ENCODE data around the gene SYT6.

SYT6 gene, protein sequence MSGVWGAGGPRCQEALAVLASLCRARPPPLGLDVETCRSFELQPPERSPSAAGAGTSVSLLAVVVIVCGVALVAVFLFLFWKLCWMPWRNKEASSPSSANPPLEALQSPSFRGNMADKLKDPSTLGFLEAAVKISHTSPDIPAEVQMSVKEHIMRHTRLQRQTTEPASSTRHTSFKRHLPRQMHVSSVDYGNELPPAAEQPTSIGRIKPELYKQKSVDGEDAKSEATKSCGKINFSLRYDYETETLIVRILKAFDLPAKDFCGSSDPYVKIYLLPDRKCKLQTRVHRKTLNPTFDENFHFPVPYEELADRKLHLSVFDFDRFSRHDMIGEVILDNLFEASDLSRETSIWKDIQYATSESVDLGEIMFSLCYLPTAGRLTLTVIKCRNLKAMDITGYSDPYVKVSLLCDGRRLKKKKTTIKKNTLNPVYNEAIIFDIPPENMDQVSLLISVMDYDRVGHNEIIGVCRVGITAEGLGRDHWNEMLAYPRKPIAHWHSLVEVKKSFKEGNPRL

GRCh38 chr1:114153261-114154145 lies at the start of gene SYT6:
SYT6 (minus strand) TSS chr1:114153869; CDS start chr1:114153772, 97 bp downstream.
- DNase-seq (ENCODE audit: low read depth), result no peak

DNA sequence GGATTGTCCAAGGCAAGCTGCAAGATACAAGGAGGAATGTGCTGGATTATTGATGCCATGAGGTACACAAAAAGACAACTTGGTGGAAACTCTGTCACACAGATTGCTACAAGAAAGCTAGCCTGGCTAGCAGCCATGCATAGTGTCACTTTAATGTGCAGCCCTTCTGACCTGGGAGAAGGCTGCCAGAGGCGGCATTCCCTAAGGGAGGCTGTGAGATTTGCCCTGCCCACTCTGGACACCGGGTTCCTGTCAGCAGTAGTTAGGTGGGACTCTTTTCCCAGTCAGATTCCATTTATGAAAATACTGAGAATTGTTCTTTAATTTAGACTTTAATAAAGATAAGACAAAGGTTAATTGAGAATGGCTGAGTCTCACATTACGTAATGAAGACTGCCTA lies 47.8 kb upstream of the SYT6 start:
- no peak for DNase-seq (ENCODE audit: low read depth)

- DNase-seq (ENCODE audit: low read depth), result no peak
Measured at GRCh38 chr1:114199017-114199594, 45.4 kb upstream of the SYT6 start.

DNA sequence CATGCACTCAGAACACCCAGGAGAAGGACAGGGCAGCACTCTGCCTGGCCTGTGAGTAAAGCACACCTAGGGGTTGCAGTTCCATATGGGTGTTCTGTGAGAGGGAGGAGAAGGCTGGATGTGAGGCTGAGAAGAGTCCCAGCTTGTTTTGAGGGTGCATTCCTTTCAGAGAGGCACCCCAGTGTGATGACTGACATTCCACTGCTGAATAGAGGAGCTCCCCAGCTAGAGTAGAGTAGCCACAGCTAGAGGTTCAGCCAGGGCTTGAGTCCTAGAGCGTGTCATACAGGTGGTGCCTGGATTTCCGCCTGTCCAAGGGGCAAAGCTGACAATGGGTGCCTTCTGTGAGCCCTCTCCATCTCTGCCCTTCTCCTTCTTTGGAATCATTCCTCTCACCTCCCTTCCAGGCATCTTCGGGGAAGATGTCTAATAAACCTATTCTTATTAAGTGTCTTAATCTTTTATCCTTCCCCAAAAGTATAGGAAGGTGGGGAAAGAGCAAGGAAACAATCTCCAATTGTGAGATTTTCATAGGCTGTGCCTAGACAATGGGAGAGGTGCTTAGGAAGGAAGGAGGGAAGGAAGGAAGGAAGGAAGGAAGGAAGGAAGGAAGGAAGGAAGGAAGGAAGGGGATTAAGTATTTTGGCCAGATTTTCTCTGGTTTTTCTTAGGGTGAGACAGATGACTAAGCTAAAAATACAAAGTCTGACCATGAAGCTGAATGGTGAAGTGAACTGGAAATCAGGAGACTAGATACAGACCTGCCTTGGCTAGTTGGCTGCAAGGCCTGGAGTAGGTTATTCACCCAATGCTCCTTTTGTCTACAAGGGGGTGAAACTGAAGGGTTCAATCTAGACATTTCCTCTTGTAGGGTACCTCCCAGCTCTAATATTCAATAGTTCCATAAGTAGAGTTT lies 43.6 kb upstream of the SYT6 start:
- no peak for DNase-seq (ENCODE audit: low read depth)

DNA sequence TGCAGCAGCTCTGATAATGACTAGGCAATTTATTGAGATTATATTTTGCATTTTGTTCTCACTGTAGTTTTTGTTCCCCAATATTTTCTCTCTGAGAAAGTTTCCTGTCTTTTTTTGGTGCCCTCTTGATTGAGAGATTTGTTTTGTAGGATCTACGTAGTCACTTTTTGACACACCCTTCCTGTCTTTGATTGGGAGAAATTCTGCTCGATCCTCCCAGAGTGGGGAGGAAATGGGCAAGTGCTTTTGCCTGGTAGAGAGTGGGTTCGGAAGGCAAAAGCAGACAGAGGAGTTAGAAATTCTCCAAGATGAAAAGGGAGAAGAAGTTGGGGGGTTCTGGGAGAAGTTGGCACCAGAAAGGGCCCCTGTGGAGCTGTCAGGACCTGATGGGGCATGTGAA lies 42.1 kb upstream of the SYT6 start:
- DNase-seq (ENCODE audit: low read depth), result no peak

GRCh38 chr1:114192328-114192727 lies 38.7 kb upstream of the SYT6 start:
- DNase-seq (ENCODE audit: low read depth), result no peak

- no peak for DNase-seq (ENCODE audit: low read depth)
Measured at GRCh38 chr1:114189398-114189797, 35.7 kb upstream of the SYT6 start.

DNA sequence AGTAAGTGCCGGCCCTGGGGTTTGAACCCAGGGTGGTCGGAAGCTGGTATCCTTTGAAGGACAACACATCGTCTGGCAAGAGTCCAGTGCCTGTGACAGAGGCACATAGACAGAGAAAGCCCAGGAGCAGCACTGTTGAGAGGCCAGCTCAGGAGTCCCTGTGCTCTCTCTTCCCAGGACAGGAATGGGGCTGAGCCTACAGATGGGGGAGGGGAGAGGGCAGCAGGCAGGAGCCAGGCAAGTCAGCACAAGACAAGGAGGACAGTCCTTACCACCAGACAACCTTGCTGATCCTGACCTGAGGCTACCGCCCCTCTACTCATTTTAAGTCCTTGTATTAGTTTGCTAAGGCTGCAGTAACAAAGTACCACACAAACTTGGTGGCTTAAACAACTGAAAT lies 27.7 kb upstream of the SYT6 start:
- DNase-seq (ENCODE audit: low read depth), result no peak

GRCh38 chr1:114180742-114181141 lies 27.1 kb upstream of the SYT6 start:
- DNase-seq (ENCODE audit: low read depth), result no peak

DNA sequence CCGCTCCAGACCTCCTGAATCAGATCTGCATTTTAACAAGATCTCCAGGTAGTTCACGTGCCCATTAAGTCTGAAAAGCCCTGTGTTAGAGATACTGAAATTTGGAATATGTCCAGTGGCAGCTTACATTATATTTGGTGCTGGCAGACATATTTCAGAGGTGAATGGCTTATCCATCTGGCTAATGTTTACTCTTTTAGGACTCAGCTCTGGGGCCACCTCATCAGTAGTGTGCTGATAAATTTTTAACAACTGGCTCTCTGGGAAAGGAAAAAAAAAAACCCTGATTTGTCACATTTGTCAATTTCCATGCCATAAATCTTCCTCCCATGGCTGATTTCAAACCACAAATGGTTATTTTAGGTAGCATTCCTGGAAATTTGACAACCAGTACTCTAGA lies 25.3 kb upstream of the SYT6 start:
- DNase-seq (ENCODE audit: low read depth), result no peak

DNA sequence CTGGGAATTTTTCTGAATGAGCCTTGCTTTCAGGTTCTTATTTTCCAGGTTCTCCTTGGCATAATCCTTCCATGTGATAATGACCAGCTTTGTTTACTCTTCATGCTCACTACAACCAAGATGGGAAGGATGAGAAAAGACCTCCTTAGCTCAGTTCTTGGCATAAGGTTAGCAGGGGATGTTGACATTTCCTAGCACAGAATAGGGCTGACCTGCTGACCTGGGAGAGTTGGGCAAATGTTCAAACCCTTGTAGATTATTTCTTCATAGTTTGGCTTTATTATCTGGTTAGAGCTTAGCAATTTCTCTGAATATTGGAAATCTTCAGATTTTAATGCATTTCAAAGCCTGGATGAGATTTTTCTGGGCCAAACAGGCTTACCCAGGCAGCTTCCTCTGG lies 23.6 kb upstream of the SYT6 start:
- DNase-seq (ENCODE audit: low read depth), result no peak

GRCh38 chr1:114176366-114176765 lies 22.7 kb upstream of the SYT6 start:
- no peak for DNase-seq (ENCODE audit: low read depth)

DNA sequence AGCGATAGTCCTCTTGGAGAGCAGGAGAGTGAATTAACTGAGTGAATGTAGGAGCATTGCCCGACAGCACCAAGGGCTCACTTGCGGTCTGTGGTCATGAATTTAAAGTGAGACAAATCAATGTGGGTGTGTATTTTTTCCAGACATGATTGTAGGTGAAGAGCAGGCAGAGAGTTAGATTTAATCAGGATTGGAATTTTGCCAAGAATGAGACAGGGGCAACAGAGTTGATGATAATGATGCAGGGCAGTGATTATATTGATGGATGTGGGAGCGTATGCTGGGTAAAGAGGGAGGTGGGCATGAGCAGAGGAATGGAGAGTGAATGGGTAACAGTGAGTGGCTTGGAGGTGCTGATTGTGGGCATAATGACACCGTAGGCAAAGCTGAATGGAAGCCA lies 20.0 kb upstream of the SYT6 start:
- DNase-seq (ENCODE audit: low read depth), result no peak

DNA sequence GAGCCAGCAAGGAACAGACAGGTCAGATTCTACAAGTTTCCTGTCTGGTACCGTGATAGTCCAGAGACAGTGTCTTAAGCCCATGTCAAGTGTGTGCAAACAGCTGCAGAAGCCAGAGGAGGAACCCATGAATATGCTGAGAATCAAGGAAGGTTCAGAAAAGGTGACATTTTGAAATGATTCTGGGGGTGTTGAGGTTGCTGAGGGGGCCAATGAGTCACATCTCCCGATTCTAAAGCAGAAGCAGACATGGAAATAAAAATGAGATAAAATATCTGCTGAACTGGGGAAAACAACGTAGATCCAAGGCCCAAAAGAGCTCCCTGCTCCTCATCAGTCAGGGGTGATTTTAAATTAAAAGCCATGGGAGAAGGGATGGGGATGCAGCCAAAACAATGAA lies 15.8 kb upstream of the SYT6 start:
- no peak for DNase-seq (ENCODE audit: low read depth)

- DNase-seq (ENCODE audit: low read depth), result no peak
Measured at GRCh38 chr1:114167226-114167625, 13.6 kb upstream of the SYT6 start.

- no peak for DNase-seq (ENCODE audit: low read depth)
Measured at GRCh38 chr1:114164840-114165543, 11.3 kb upstream of the SYT6 start.

GRCh38 chr1:114159941-114160340 lies 6.3 kb upstream of the SYT6 start:
- no peak for DNase-seq (ENCODE audit: low read depth)

DNA sequence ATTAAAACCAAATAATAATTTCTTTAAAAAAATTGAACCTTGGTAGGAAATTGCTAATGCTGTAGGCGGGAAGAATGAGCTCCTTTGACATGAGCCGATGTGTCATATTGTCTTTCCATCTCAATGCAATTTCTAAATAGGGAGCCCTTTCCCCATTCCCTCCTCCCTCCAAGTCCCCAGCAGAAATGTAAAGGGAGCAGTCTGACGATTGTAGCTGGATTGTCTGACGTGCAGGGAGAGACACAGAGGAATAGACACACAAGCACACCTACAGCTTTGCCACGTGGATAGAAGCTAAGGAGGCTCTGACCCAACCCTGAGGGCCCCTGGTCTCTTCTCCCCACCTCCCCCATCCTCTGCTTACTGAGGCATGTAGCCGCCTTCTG lies 3.6 kb upstream of the SYT6 start:
- DNase-seq (ENCODE audit: low read depth), result no peak

GRCh38 chr1:114156538-114157274 lies 3.0 kb upstream of the SYT6 start:
- no peak for DNase-seq (ENCODE audit: low read depth)

DNA sequence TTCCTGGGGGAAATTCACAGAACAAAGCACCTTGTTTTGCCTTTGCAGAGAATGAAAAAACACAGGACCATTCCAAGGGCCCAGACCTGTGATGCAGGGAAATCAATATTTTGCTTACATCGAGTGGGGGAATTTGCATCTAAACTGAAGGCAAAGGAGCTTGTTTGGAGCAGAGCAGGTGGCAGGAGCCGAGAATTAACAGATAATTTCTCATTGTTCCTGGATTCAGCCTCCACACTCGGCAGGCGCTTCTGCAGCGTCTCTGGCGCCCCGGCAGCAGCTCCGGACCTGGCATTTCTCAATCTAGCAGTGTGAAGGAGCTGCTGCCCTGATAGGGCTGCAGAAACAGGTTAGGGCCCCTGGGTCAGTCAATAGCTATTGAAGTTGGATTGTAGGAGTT lies 2.0 kb upstream of the SYT6 start:
- DNase-seq (ENCODE audit: low read depth), result no peak
